Fibroblast of the aortic adventitia (primary cell): Measurements from ENCODE around the gene HMGCS2. TPM values are rescaled to one million over a fixed set of nuclear protein-coding genes. Genes with fewer than 3 reads are reported as not detected.

Experiments used
- DNase-seq: peaks from one replicate; pipeline ENCODE4 v3.0.0-alpha.2; 2010; ENCODE audit warnings: low read depth
- H3K4me3 ChIP-seq: 2 replicates; pipeline ENCODE4 v1.5.1; 2011; ENCODE audit warnings: low read depth, mild to moderate bottlenecking, control low read depth, low read length, moderate library complexity
- CTCF ChIP-seq: IDR thresholded peaks from 2 replicates; pipeline ENCODE4 v1.5.1; 2011; ENCODE audit warnings: mild to moderate bottlenecking, low read length, control low read depth, inconsistent platforms; ENCODE audit not compliant: insufficient read depth
- total RNA-seq: library from RNA; depleted of rRNA; stranded (reverse); fragments of >200 nt; gene quantifications from 2 replicates; pipeline ENCODE4 v1.2.3, GENCODE V29; 2012; ENCODE audit warnings: low replicate concordance

Gene HMGCS2
- total RNA-seq, 1 donor, result not detected

- H3K4me3 ChIP-seq, result no peak overlapping the region
- no peak for TF ChIP-seq CTCF
- peak; percentile 52 for DNase-seq
Measured at GRCh38 chr1:119783354-119784185, 14.9 kb upstream of the HMGCS2 start.

GRCh38 chr1:119782631-119783325 lies 14.1 kb upstream of the HMGCS2 start:
- no peak overlapping the region for H3K4me3 ChIP-seq
- DNase-seq, result no peak
- TF ChIP-seq CTCF, result no peak

- H3K4me3 ChIP-seq, result no peak overlapping the region
- DNase-seq, result no peak
- no peak for TF ChIP-seq CTCF
Measured at GRCh38 chr1:119781434-119782210, 12.9 kb upstream of the HMGCS2 start.

GRCh38 chr1:119779869-119780356 lies 11.2 kb upstream of the HMGCS2 start:
- TF ChIP-seq CTCF, result no peak
- peak; percentile 47 for DNase-seq
- H3K4me3 ChIP-seq, result no peak overlapping the region

GRCh38 chr1:119778886-119779560 lies 10.3 kb upstream of the HMGCS2 start:
- H3K4me3 ChIP-seq, result no peak overlapping the region
- no peak for TF ChIP-seq CTCF
- no peak for DNase-seq

GRCh38 chr1:119778359-119778758 lies 9.7 kb upstream of the HMGCS2 start:
- no peak for TF ChIP-seq CTCF
- H3K4me3 ChIP-seq, result no peak overlapping the region
- no peak for DNase-seq
